ENCODE measurements around the gene TBX5.

GRCh38 chr12:114447799-114448617, 42.1 kb upstream of the TBX5 start:
- TF ChIP-seq CTCF (IDR thresholded peaks at IDR 0.05) (no peak), POLR2A (IDR thresholded peaks at IDR 0.05) (no peak)

All from right lobe of liver (tissue), 4 donors.